ENCODE results near the gene AGPAT2.

AGPAT2 gene

GRCh38 chr9:136661641-136662325, 25.5 kb downstream of the AGPAT2 start:
- DNase-seq (ENCODE audit: low spot score), result no peak

GRCh38 chr9:136660971-136661550, 26.2 kb downstream of the AGPAT2 start:
- no peak for DNase-seq (ENCODE audit: low spot score)

- DNase-seq (ENCODE audit: low spot score), result no peak
Measured at GRCh38 chr9:136659861-136660784, 27.1 kb downstream of the AGPAT2 start.

- no peak for DNase-seq (ENCODE audit: low spot score)
Measured at GRCh38 chr9:136658849-136659535, 28.3 kb downstream of the AGPAT2 start.

- no peak for DNase-seq (ENCODE audit: low spot score)
Measured at GRCh38 chr9:136657974-136658848, 29.0 kb downstream of the AGPAT2 start.

GRCh38 chr9:136656795-136657611, 30.3 kb downstream of the AGPAT2 start:
- DNase-seq (ENCODE audit: low spot score), result no peak

GRCh38 chr9:136656183-136656738, 31.0 kb downstream of the AGPAT2 start:
- no peak for DNase-seq (ENCODE audit: low spot score)

GRCh38 chr9:136655536-136656182, 31.6 kb downstream of the AGPAT2 start:
- DNase-seq (ENCODE audit: low spot score), result no peak

- DNase-seq (ENCODE audit: low spot score), result no peak
Measured at GRCh38 chr9:136654820-136655535, 32.3 kb downstream of the AGPAT2 start.

GRCh38 chr9:136653323-136654079, 33.8 kb downstream of the AGPAT2 start:
- DNase-seq (ENCODE audit: low spot score), result no peak

- DNase-seq (ENCODE audit: low spot score), result no peak
Measured at GRCh38 chr9:136651860-136652259, 35.4 kb downstream of the AGPAT2 start.

GRCh38 chr9:136650648-136651047, 36.6 kb downstream of the AGPAT2 start:
- no peak for DNase-seq (ENCODE audit: low spot score)

GRCh38 chr9:136650021-136650420, 37.2 kb downstream of the AGPAT2 start:
- no peak for DNase-seq (ENCODE audit: low spot score)

GRCh38 chr9:136648751-136649150, 38.5 kb downstream of the AGPAT2 start:
- no peak for DNase-seq (ENCODE audit: low spot score)

- DNase-seq (ENCODE audit: low spot score), result no peak
Measured at GRCh38 chr9:136646827-136647711, 40.2 kb downstream of the AGPAT2 start.

- DNase-seq (ENCODE audit: low spot score), result no peak
Measured at GRCh38 chr9:136645903-136646754, 41.1 kb downstream of the AGPAT2 start.
